Measurements from ENCODE around the gene THG1L.
"Not testable (repeated sequence)": the region's sequence is repeated elsewhere in the genome, so short reads cannot be mapped to it uniquely, and the experiment has no call there.

- TF ChIP-seq CTCF, POLR2A, POLR2AphosphoS5 (IDR thresholded peaks at IDR 0.05): not testable (repeated sequence)
Observed at GRCh38 chr5:157698674-157699073, 32.5 kb upstream of the THG1L start.
